Keratinocyte (primary cell): ENCODE results near the gene CEL. TPM values are rescaled to one million over a fixed set of nuclear protein-coding genes. Genes with fewer than 3 reads are reported as not detected.

ENCODE experiments used
- DNase-seq: peaks from one replicate; pipeline ENCODE4 v3.0.0-alpha.2; 2011; ENCODE audit warnings: low read depth, missing footprints, low spot score
- FAIRE-seq: peaks from 2 replicates; lab custom pipeline; 2011; peaks lifted over from hg19 to GRCh38; lab: Jason Lieb, UNC
- H2AFZ ChIP-seq: 2 replicates; pipeline ENCODE4 v1.6.0; 2012; ENCODE audit warnings: low read length, control low read depth, inconsistent platforms; ENCODE audit not compliant: control insufficient read depth
- H3K27ac ChIP-seq: 2 replicates; pipeline ENCODE4 v1.5.1; 2011; ENCODE audit warnings: low read length; ENCODE audit not compliant: control insufficient read depth, insufficient read depth
- H3K27me3 ChIP-seq: 3 replicates; pipeline ENCODE4 v1.6.0; 2011; ENCODE audit warnings: low read length; ENCODE audit not compliant: control insufficient read depth, insufficient read depth; ENCODE audit errors: extremely low read depth
- H3K36me3 ChIP-seq, 2 experiments: 2 replicates in 1 of 2; 3 replicates in 1 of 2; pipeline ENCODE4 v1.5.1; 2011; ENCODE audit warnings: low read length in 2 of 2, mild to moderate bottlenecking in 1 of 2; ENCODE audit not compliant: control insufficient read depth in 2 of 2, insufficient read depth in 2 of 2; ENCODE audit errors: extremely low read depth in 1 of 2
- H3K4me1 ChIP-seq: 3 replicates; pipeline ENCODE4 v1.5.1; 2011; ENCODE audit warnings: low read length; ENCODE audit not compliant: control insufficient read depth, insufficient read depth; ENCODE audit errors: extremely low read depth
- H3K4me2 ChIP-seq: 3 replicates; pipeline ENCODE4 v1.6.0; 2011; ENCODE audit warnings: low read depth, low read length; ENCODE audit not compliant: control insufficient read depth, insufficient read depth; ENCODE audit errors: extremely low read depth
- H3K4me3 ChIP-seq, 3 experiments: fragments of 200-600 bp in 1 of 3; sonication (generic) in 1 of 3; 2 replicates in 2 of 3; 3 replicates in 1 of 3; pipeline ENCODE4 v1.5.1; 2011 to 2016; ENCODE audit warnings: low read length in 3 of 3, mild to moderate bottlenecking in 3 of 3, control low read depth in 2 of 3, inconsistent platforms in 1 of 3, low read depth in 1 of 3, mixed read lengths in 1 of 3, mixed run types in 1 of 3, moderate library complexity in 1 of 3; ENCODE audit not compliant: control insufficient read depth in 2 of 3, insufficient read depth in 2 of 3; ENCODE audit errors: extremely low read depth in 1 of 3
- H3K79me2 ChIP-seq: 2 replicates; pipeline ENCODE4 v1.6.0; 2012; ENCODE audit warnings: low read length; ENCODE audit not compliant: control insufficient read depth, insufficient read depth
- H3K9ac ChIP-seq: 3 replicates; pipeline ENCODE4 v1.6.0; 2011; ENCODE audit warnings: low read length; ENCODE audit not compliant: control insufficient read depth, insufficient read depth; ENCODE audit errors: extremely low read depth
- H3K9me1 ChIP-seq: 3 replicates; pipeline ENCODE4 v1.6.0; 2011; ENCODE audit warnings: low read length; ENCODE audit not compliant: control insufficient read depth, insufficient read depth; ENCODE audit errors: extremely low read depth
- H3K9me3 ChIP-seq: 2 replicates; pipeline ENCODE4 v1.5.1; 2012; ENCODE audit warnings: low read depth, low read length; ENCODE audit not compliant: control insufficient read depth
- H4K20me1 ChIP-seq: 3 replicates; pipeline ENCODE4 v1.6.0; 2011; ENCODE audit warnings: low read length; ENCODE audit not compliant: control insufficient read depth, insufficient read depth; ENCODE audit errors: extremely low read depth
- EZH2 ChIP-seq: IDR thresholded peaks from one replicate; pipeline ENCODE4 v1.6.1; 2012; ENCODE audit warnings: inconsistent platforms, mild to moderate bottlenecking, low read length, moderate library complexity
- dilution Hi-C: fragments of 300-500 bp; cut with MboI; formaldehyde crosslinking; loops from one replicate; pipeline ENCODE4 v1.7.0; 2020; ENCODE audit warnings: low sequenced_read_pairs; ENCODE audit not compliant: extremely low pct_ligation_motif_present
- polyA plus RNA-seq, 5 experiments: library from polyadenylated mRNA; depleted of rRNA in 3 of 5; stranded (reverse) in 3 of 5; stranded (forward) in 1 of 5; unstranded in 1 of 5; fragments of >200 nt; gene quantifications; 1 replicate in 1 of 5; 2 replicates in 3 of 5; 3 replicates in 1 of 5; pipeline versions ENCODE4 v1.2.1 to v1.2.3, GENCODE V29; 2011 to 2012; ENCODE audit warnings: missing spikeins in 2 of 5, low read depth in 1 of 5, low replicate concordance in 1 of 5
- TF ChIP-seq, protein P1 (sequence below), 3 experiments: IDR thresholded peaks in 1 of 3; conservative IDR thresholded peaks in 1 of 3; optimal IDR thresholded peaks in 1 of 3; 2 replicates in 2 of 3; 3 replicates in 1 of 3; pipeline versions ENCODE3 to v1.5.1; 2011; ENCODE audit warnings: low read length in 3 of 3, mild to moderate bottlenecking in 3 of 3, moderate library complexity in 2 of 3, control low read depth in 1 of 3, inconsistent platforms in 1 of 3; ENCODE audit not compliant: insufficient read depth in 2 of 3; ENCODE audit errors: extremely low read depth in 1 of 3

The CEL gene
- polyA plus RNA-seq, 1 donor (not counting 4 experiments of a cell fraction or from before 2014, with no cell fraction given) = 0.12 TPM

DNA sequence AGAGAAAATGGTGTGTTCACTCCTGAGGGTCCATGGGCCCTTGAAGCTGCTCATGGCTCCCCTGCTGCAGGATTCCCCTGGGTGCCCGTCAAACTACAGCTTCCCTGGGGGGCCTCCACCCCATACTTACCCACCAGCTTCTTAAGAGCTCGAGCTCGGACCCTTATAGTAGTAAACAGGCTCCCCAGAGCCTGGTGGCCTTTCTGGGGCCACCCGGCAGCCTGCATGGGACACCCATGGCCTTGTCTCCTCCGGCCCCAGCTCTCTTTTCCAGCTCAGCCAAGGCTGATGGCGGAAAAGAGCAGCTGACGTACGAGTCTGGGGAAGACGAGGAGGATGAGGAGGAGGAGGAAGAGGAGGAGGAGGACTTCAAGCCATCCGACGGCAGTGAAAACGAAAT lies 4.2 kb upstream of the CEL start:
- no peak overlapping the region for H2AFZ ChIP-seq
- H3K4me1 ChIP-seq = peaks cover 34% of the 10 kb centered on the region
- no peak for FAIRE-seq
- no peaks in the 10 kb centered on the region for H3K9me3 ChIP-seq
- DNase-seq = no peak
- H3K27me3 ChIP-seq = no peaks in the 10 kb centered on the region
- dilution Hi-C loops = no loop called here
- H3K9me1 ChIP-seq = peaks cover 3% of the 10 kb centered on the region
- no peaks in the 10 kb centered on the region for H3K79me2 ChIP-seq
- H3K9ac ChIP-seq = no peak overlapping the region
- no peak overlapping the region for H3K27ac ChIP-seq
- no peaks in the 10 kb centered on the region for H4K20me1 ChIP-seq
- no peak overlapping the region for H3K4me2 ChIP-seq
- no peak overlapping the region for H3K4me3 ChIP-seq
- TF ChIP-seq, protein P1, sequence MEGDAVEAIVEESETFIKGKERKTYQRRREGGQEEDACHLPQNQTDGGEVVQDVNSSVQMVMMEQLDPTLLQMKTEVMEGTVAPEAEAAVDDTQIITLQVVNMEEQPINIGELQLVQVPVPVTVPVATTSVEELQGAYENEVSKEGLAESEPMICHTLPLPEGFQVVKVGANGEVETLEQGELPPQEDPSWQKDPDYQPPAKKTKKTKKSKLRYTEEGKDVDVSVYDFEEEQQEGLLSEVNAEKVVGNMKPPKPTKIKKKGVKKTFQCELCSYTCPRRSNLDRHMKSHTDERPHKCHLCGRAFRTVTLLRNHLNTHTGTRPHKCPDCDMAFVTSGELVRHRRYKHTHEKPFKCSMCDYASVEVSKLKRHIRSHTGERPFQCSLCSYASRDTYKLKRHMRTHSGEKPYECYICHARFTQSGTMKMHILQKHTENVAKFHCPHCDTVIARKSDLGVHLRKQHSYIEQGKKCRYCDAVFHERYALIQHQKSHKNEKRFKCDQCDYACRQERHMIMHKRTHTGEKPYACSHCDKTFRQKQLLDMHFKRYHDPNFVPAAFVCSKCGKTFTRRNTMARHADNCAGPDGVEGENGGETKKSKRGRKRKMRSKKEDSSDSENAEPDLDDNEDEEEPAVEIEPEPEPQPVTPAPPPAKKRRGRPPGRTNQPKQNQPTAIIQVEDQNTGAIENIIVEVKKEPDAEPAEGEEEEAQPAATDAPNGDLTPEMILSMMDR (optimal IDR thresholded peaks at IDR 0.05 in 1 of 3, IDR thresholded peaks at IDR 0.05 in 1 of 3, conservative IDR thresholded peaks at IDR 0.05 in 1 of 3; ENCODE audit: extremely low read depth in 1 of 3, insufficient read depth in 2 of 3, low read length in 3 of 3) = no peak
- no peak for TF ChIP-seq EZH2
- peaks cover 0 to 16% of the 10 kb centered on the region in 2 experiments for H3K36me3 ChIP-seq

DNA sequence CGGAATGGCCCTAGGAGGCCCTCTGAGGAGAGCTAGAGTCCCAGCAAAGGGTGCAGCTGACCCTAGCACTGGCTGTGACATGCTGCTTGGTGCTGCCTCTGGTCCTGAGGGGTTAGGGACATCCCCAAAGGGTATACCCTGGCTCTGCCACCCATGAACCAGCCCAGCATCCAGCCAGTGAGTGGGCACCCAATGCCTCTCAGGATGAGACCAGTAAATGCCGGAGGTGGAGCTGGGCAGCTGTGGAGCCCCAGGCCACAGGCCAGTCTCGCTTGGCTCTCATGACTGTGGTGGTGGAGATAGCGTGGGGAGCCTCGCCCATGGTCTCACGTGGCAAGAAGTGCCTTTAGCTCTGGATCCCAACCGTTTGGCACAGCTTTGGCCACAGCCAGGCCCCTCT lies 3.7 kb upstream of the CEL start:
- Histone ChIP-seq H3K4me2 (no peak overlapping the region), H3K36me3 (peaks cover 0 to 15% of the 10 kb centered on the region in 2 experiments), H3K9ac (no peak overlapping the region), H3K4me3 (no peak overlapping the region), H3K27ac (no peak overlapping the region), H3K27me3 (no peaks in the 10 kb centered on the region), H3K9me1 (peaks cover 3% of the 10 kb centered on the region), H2AFZ (no peak overlapping the region), H4K20me1 (no peaks in the 10 kb centered on the region), H3K4me1 (peaks cover 34% of the 10 kb centered on the region), H3K9me3 (no peaks in the 10 kb centered on the region), H3K79me2 (no peaks in the 10 kb centered on the region)
- FAIRE-seq (no peak), DNase-seq (no peak)
- dilution Hi-C loops = no loop called here
- TF ChIP-seq, protein P1 (optimal IDR thresholded peaks at IDR 0.05 in 1 of 3, IDR thresholded peaks at IDR 0.05 in 1 of 3, conservative IDR thresholded peaks at IDR 0.05 in 1 of 3; ENCODE audit: extremely low read depth in 1 of 3, insufficient read depth in 2 of 3, low read length in 3 of 3) = no peak
- no peak for TF ChIP-seq EZH2
